GM21619 (cell line): ENCODE measurements around the gene RETNLB.

Experiments used
- ATAC-seq: cut with Tn5 transposase; IDR thresholded peaks from one replicate; pipeline ENCODE4 v1.9.1; 2021; ENCODE audit not compliant: unreplicated experiment

The RETNLB gene

GRCh38 chr3:108757404-108757982 lies at the start of gene RETNLB:
RETNLB (minus strand) TSS chr3:108757410; CDS start chr3:108757185, 225 bp downstream.
- no peak for ATAC-seq

GRCh38 chr3:108806316-108806715 lies 49.1 kb upstream of the RETNLB start:
- peak; percentile 53 for ATAC-seq

GRCh38 chr3:108804966-108805365 lies 47.8 kb upstream of the RETNLB start:
- ATAC-seq = no peak

DNA sequence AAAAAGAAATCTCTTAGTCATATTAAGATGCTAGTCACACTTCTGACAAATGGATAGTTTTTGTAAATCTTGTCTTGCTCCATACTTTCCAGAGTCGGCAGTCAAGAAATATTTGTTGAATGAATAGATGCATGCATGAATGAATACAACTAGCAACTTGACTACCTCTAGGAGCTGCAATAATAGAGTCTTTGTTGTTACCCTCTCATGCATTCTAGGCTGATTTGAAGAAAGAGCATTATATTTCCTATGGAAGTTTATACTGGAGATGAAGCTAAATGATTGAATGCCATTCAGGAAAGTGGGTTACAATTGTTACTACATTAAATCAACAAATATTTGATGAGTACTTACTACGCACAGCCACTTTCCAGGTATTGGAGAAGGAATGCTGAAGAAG lies 47.2 kb upstream of the RETNLB start:
- ATAC-seq = no peak

- no peak for ATAC-seq
Measured at GRCh38 chr3:108791473-108791872, 34.3 kb upstream of the RETNLB start.

- no peak for ATAC-seq
Measured at GRCh38 chr3:108780235-108780634, 23.0 kb upstream of the RETNLB start.

- ATAC-seq = no peak
Measured at GRCh38 chr3:108779496-108779895, 22.3 kb upstream of the RETNLB start.

GRCh38 chr3:108775649-108776048 lies 18.4 kb upstream of the RETNLB start:
- no peak for ATAC-seq

- ATAC-seq = no peak
Measured at GRCh38 chr3:108767253-108767652, 10.0 kb upstream of the RETNLB start.

DNA sequence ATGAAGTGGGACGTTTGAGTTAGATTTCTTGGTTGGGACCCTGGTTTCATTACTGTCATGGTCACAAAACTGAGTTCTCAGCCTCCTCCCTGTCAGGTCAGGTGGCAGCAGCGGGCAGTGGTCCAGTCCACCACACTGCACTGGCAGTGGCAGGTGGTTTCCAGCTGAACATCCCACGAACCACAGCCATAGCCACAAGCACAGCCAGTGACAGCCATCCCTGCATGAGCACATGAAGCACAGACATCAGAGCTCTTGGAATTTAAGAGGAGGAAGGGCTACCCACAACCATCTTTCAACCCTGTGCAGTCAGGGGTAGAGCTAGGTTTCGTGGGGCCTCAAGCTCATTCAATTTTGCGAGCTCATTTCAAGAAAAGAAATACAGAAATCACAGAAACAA lies 1.5 kb downstream of the RETNLB start:
- ATAC-seq = no peak

- ATAC-seq = no peak
Measured at GRCh38 chr3:108744762-108745161, 12.4 kb downstream of the RETNLB start.

DNA sequence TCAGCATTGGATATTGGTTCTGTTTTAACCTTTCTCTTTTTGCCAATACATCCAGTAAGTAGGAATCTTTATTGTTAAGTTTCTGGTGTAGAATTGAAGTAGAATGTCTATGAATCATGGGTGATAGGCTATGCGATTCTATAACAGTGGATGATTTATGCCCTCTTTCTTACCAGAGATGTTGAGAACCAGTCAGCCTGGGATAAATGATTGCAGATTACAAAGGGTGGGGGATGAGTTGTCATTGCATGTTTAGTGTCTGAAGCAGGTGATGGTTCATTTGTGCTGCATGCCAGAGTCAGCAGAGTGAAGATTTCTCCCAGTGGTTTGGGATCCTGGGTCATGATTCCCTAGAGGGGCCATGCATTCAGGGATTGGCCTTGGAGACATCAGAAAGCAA lies 14.3 kb downstream of the RETNLB start:
- ATAC-seq = no peak

GRCh38 chr3:108736821-108737220 lies 20.4 kb downstream of the RETNLB start:
- ATAC-seq = no peak

GRCh38 chr3:108728934-108729333 lies 28.3 kb downstream of the RETNLB start:
- ATAC-seq = no peak

- no peak for ATAC-seq
Measured at GRCh38 chr3:108728105-108728504, 29.1 kb downstream of the RETNLB start.

- ATAC-seq = no peak
Measured at GRCh38 chr3:108724101-108724500, 33.1 kb downstream of the RETNLB start.

DNA sequence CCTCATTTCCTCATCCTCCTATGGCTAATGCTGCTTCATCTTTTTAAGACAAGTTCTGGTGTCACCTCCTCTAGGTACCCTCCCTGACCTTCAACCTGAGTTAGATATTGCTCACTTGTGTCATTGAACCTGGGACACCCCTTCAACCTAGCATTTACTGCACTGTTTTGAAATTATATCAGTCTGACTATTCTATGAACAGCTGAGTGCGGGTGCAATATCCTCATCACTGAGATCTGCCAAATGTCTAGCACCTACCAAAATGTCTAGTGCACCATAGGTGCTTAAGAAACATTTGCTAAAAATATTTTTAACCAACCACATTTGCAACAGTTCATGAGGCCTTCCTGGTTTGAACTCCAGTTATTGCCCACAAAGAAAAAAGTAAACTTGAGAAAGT lies 34.5 kb downstream of the RETNLB start:
- ATAC-seq = no peak

DNA sequence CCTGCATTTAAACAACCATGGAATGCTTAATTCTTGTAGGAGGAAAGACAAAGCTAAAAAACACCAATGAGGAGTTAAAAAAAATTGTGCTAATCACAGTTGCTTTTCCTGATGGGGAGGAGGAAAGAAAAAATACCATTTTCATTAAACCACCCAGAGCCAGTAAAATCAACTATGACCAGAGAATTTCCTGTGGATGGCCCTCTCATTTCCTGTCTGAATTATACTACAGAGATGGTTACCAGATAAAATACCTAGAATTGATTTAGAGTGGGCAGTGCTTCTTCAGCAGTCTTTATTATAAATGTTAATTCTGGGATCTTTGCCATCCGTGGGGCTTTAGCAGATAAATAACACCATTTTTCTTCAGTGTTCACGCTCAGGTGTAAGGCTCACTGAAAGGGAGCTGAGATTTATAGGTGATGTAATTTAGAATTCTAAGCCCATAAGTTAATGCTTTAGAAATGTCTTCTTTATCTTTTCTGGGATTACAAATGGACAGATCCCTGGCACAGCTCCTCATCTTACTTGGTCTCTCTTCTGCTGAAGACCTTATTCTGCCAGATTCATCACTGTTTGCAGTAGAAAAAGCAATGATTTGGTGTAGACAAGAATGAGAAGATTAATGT lies 37.9 kb downstream of the RETNLB start:
- ATAC-seq = no peak

- no peak for ATAC-seq
Measured at GRCh38 chr3:108718454-108718853, 38.8 kb downstream of the RETNLB start.

GRCh38 chr3:108713816-108714215 lies 43.4 kb downstream of the RETNLB start:
- no peak for ATAC-seq

GRCh38 chr3:108713009-108713516 lies 44.1 kb downstream of the RETNLB start:
- ATAC-seq = no peak
